ENCODE measurements around the gene PLS1.
"Not testable (repeated sequence)": the region's sequence is repeated elsewhere in the genome, so short reads cannot be mapped to it uniquely, and the experiment has no call there.

Gene PLS1

DNA sequence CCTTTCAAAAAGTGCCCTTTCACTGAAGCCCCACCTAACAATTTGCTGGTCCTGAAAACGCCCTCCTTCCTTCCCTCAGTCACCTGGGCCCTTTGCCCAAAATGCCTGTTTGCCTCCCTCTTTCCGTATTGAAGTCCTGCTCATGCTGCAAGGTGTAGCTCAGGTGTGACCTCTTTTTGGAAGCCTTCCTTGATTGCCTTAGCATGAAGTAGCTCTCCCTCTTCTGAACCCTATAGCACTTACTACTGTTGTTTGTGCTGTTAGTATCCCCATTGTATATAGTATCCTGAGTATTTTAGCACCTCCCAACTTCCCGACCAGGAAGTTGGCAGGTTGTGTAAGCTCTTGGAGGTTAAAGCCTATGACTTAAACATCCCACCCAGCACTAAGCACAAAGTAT, 1.7 kb downstream of the PLS1 start:
- no peak for DNase-seq

DNA sequence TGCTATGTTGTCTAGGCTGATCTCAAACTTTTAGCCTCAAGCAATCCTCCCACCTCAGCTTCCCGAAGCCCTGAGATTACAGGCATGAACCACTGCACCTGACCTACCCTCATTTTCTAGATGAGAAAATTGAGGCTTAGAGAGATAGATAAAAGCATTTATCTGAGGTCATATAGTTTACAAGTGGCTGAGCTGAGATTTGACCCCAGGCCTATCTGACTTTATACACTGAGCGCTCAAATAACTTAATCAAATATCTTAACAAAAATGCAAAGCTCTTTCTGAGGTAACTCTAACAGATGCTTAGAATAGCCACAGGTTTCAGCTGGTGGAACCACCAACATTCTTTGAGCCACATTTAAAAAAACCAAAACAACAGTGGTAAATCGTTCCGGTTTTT, 5.5 kb downstream of the PLS1 start:
- DNase-seq = no peak

DNA sequence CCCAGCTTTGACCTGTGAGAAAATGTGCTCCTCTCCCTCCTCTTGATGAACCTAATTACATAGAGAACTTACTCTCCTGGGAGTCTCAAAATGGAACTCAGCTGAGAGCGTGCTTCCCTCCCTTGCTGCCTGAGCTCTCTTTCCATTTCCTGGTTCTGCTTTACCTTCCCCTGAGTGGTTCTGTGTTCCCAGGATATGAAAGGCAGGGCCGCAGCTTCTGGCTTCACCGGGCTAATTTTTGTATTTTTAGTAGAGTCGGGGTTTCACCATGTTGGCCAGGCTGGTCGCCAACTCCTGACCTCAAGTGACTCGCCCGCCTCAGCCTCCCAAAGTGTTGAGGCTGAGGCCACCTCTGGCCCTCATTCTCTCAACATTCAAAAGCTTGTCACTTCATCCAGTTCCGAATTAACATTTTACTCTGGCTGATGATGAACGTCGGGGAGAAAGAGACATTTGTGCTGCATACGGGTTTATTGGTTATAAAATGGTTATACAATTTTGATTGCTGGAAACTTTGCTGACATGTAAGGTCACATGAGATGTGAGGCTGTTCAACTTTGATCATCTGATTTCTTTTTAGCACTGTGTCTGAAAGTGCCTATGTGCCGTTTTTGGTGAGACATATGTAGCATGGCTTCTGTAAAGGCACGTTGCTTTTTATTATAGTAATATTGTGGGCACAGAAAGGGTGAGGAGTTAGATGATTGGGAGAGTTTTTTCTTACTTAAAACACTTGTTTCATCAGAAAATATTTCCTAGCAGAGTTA, 6.6 kb downstream of the PLS1 start:
- DNase-seq = no peak

DNA sequence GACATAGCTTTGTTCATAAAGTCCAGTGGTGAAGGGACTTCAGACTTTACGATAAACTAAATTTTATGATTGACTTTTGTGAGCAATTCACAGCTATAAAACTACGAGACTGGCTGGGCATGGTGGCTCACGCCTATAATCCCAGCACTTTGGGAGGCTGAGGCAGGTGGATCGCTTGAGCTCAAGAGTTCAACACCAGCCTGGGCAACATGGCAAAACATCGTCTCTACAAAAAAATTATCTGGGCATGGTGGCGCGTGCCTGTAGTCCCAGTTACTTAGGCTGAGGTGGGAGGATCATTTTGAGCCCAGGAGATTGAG, 7.2 kb downstream of the PLS1 start:
- not testable (repeated sequence) for DNase-seq

DNA sequence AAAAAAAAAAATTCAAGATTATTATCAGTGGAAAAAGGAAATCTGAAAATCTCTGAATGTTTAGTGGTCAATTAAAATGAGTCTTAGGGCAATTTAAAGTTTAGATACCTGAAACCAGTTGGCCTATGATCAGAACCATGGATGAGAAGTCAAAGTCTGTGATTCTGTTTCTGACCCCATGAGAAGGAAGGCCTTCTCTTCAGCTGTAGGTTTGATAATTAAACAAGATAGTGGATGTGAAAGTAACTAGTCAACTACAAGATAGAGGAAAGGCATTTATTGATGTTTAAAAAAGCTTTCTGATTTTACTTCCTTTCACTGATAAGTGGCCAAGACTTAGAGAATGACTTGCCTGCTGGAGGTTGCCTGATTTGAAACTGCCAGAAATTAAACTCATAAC, 8.7 kb downstream of the PLS1 start:
- no peak for DNase-seq

DNA sequence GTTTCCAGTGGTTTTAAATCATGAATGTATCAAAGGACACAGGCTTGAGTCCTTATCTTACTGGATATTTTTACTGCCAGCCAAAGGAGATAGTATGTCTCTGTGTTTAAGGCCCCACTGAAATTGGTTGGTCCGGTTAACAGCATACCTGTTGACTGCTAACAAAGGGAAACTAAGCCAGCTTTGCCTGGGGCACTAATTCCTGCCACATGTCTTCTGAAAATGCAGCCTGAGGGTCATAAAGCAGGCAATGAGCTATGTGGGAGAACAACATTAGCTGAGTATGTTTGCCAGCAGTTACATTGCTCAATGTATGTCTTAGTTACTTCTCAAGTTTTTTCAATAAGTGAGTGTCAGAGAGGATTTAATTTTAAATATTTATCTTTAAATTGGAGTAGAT, 12.4 kb downstream of the PLS1 start:
- DNase-seq = no peak

DNA sequence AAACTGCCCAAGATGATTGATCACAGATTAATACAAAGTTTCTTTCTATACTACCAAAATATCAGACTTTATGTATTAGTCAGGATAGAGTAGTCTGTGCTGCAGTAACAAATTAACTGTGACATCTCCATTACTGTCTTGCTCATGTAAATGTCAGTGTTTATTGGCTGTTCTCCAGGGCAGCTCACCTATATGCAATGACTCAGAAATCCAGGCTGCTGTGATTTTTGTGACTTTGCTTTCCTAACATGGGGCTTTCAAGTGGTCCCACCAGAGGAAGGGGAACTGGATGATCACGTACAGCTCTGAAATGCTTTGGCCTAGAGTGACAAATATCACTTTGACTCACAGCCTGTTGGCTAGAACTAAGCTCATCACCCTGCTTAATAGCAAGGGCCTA, 12.9 kb downstream of the PLS1 start:
- DNase-seq = no peak

DNA sequence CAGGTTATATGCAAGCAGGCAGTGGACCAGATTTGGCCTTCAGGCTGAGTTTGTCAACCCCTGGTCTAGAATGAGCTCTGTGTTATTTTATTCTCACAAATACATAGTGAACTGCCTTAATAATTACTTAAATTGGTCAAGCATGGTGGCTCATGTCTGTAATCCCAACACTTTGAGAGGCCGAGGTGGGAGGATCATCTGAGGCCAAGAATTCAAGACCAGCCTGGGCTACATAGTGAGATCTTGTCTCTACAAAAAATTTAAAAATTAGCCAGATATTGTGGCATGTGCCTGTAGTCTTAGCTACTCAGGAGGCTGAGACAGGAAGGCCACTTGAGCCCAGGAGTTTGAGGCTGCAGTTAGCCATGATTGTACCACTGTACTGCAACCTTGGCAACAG, 15.0 kb downstream of the PLS1 start:
- no peak for DNase-seq

DNA sequence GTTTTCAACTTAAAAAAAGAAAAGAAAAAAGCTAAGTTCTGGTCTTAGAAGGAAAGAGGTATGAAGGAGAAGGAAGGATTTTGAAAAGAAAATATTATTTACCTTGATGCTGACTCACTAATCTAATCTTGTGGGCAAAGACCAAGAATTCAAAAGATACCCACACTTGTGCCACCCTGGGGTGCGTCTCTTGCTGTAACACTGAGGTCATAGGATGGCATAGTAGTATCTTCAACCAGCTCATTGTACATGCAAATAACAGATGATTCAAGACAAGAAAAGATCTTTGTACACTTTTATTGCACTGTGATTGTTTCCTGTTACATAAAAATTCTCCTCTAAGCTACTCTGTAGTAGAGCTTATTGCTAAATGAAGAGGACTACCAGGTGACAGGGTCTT, 17.3 kb downstream of the PLS1 start:
- no peak for DNase-seq

DNA sequence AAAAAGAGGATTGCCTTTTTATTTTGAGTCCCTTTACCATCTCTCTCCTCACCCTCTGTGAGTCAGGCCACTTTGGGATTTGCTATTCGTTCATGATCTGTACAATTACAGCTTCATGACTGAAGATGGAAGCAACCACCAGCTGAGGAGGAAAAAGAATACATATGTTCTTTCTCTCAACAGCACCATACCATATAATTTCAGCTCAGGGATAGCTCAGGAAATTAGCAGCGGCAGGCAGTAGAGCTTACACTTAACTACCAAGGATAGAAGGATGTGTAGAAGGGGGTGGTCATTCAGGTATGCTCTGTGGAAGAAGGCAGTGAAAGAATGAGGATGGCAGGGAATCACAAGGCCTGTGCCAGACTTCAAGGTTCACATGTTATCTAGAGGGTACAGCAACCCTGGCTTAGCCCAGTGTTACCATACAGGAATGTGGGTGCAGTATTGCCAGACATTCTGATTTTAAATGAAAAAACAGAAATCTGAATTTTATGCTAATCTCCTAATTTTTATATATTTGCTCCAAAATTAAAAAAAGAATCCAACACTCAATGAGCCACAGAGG, 17.9 kb downstream of the PLS1 start:
- no peak for DNase-seq

DNA sequence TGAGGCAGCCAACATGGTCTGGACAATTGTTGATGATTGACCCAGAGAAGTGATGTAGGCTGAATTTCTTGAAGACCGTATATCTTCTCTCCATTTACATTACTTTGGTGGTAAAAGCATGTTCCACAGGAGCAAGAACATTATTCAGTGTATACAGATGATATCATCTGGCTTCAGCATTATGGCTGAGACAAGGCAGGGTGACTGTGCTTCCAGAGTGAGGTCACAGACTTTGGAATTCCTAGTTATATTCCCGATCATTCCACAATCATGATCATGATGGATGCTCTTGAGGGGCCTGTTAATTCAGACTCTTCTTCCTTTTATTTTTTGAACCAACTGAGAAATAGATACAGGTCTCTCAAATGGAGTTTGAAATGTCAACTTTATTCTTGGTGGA, 19.0 kb downstream of the PLS1 start:
- no peak for DNase-seq

DNA sequence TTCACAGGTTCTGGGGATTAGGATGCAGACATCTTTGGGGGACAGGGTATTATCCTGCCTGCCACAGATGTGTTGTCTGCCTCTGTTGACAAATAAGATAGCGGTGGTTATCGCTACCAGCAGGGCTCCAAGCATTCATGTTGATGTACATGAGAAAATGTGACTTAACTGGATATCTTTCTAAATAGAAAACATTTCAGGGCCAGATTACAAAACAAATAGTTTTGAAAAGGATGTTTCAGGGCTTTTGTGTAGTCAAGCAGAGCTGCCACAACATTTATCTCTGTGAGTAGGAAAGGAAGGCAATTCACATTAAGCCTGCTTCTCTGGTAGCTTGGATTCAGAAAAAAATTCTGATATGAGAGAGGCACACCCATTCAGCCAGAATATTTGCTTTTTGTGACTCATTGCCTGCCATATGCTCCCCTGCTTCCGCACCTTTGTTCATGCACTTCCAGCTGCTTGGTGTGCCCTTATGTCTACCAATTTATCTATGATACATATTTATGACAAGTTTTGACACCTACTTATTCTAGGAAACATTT, 22.8 kb downstream of the PLS1 start:
- DNase-seq = no peak

DNA sequence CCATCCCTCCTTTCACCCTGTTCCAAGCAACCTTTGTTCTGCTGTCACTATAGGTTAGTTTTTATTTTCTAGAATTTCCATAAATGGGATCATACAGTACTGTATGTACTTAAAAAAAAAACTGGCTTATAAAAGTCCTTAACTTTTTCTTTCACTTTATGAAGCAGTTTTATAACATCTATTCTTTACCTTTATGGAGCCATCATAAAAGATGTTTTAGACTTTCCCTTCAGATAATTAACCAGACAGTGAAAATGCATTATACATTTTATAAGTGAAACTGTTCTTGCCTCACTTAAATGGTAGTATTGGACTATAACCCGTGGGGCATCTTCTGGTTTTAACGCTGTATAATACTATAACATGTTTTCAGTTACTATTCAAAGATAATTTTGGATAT, 26.2 kb downstream of the PLS1 start:
- DNase-seq = no peak

DNA sequence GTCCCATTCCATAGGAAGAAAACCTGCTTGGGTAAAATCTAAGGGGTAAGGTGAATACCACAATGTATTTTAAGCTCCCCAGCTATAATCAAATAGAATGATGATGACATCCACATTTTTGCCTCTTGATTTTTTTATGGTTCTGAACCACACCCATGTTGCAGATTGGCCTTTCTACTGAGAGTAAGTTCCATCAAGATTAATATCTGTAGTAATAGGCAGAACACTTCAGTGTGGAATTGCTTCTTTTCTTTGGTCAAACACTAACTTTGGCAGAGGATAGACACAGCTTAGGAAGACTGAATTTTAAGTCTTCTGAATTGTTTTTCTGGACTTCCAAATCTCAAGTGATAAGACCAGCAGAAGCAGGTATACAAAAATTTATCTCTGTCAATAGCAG, 27.0 kb downstream of the PLS1 start:
- DNase-seq = no peak

DNA sequence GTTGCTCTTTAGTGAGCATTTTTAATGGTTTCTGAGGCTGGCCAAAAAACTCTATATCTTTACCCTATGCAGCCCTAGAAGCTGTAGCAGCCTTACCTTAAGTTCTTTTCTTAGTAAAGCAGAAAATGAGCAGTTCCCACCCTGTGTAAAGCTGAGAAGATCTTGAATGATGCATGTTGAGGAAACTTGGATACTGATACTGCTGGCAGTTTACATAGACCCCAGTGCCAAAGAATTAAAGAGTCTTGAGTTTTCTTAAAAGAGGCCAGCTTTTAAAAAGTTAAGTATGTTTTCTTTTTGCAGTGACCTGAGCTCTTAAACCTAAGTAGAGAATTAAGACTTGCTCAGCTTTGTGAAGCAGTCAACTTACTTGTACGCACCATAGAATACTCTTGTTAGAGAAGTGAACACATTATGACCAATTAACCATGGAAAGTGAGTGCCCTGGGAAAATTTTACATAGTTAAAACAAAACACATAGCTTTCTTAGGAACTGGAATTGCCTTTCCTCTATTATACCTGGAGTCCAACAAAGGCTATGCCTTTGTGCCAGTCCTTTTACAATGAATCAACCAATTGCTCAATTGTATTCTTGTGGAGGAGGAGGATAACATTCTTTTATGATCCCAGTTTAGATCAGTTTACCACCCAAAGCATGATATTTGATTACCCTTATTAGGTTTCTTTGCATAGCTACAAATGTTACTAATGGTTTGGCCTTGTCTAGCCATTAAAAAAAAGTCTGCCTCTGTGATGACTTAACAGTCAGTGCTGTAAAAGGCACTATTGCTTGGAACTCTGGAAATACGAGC, 28.4 kb downstream of the PLS1 start:
- DNase-seq = no peak

DNA sequence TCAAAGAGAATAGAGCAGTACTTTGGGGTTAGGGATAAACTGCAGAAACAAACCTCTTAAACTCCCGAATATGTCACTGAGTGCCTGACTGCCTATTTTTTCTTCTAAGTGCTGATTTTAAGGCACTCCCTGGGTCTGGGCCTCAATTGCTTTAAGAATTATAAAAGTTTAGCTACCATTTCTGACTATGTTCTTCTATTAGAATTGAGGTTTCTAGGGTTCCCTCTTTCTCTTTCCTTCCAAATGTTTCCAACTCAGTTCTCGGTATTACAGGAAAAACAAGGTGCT, 28.9 kb downstream of the PLS1 start:
- no peak for DNase-seq

DNA sequence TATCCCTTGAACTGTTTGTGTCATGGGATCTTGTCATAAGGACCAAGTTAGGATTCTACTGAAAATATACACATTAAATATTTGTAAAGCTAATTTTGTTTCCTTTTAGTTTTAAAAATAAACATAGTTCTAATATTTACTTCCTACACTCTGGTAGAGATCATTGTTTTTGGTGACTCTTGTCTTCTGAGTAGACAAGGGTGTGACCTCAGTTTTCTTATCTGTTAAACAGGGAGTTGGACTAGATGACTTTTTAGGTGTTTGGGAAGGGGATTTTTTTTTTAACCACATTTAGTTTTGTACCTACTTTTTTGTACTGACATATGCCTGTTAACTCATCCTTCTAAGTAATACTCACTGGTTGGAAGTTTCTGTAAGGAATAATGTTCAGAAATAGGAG, 30.8 kb downstream of the PLS1 start:
- no peak for DNase-seq

DNA sequence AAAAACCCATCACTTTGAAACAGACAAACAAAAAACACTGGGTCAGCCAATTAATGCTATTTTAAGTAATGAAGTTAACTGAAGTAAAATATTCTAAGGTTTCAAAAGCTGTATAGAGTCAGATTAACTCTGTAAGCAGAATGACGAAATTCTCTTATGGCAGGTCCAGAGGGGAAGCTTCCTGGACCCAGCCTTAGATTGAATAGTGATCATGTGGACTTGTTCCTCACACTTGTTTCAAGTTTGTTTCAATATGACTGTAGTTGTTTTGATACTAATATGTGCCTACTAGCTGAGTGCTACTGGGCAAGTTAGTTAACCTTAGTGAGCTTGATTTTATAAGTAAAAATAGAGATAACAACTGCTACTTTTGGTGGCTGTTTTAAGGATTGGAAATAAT, 32.6 kb downstream of the PLS1 start:
- DNase-seq = no peak

DNA sequence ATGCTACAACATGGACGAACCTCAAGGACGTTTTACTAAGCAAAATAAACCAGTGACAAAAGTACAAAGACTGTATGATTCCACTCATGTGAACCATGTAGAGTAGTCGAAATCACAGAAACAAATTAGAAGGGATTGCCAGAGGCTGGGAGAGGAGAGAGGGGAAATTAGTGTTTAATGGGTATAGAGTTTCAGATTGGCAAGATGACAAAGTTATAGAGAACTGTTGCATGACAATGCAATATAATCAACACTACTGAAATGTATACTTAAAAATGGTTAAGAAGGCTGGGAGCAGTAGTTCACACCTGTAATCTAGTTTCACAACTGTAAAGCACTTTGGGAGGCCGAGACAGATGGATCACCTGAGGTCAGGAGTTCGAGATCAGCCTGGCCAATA, 36.9 kb downstream of the PLS1 start:
- no peak for DNase-seq

DNA sequence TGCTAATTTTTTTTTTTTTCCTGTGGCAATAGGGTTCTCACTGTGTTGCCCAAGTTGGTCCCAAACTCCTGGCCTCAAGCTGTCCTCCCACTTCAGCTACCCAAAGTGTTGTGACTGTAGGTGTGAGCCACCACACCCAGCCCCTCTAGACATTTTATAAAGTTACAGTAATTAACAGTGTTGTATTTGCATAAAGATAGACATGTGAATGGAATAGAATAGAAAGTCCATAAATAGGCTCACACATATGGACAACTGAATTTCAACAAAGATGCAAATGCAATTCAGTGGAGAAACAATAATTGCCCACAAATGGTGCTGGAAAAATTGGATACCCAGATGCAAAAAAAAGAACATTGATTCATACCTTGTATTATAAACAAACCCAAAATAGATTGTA, 39.9 kb downstream of the PLS1 start:
- no peak for DNase-seq

DNA sequence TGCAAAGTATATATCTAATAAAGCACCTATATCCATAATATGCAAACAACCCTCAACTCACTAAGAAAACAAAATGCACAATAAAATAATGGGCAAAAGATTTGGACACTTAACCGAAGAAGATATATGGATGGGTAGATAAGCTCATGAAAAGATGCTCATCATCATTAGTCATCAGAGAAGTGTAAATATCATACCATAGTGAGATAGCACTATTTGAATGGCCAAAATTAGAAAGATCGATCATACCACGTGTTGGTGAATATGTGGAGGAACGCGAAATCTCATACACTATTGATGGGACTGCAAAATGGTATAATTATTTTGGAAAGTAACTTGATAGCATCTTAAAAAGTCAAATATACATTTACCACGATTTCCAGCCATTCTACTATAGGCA, 40.5 kb downstream of the PLS1 start:
- DNase-seq = no peak

DNA sequence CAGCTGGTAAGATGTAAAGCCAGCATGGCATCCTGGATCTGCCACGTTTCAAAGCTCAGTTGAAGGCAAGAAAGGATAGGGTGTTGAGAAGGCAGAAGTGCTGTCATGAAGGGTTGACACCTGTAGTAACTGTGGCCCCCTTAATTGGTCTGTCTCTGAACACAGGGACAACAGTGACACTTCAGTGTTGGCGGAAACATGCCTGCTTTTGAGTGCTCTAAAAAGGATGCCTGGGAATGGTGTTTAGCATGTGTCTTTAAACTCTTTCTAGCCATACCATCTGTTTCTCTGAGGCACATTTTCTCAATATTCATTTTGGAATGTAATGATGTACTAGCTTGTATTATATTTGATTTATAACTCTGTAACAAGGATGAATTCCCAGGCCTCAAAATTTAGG, 42.1 kb downstream of the PLS1 start:
- DNase-seq = no peak

DNA sequence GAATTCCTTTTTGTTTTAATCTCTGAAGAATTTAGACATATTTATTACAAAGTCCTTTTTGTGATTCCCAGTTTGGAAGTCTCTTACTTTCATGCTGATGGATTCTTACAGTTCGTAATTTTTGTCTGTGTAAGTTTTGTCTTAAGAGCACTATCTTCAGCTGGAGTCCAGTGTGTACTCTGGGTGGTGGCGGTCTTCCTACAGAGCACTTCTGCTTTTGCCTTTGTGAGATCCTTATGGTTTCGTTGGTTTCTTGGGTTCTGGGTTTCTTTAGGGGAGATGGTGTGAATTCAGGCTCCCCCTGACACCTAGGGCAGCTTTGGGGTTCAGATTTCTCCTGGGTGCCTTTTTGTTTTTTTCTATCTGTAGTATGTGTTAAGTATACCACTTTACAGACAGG, 45.3 kb downstream of the PLS1 start:
- no peak for DNase-seq

DNA sequence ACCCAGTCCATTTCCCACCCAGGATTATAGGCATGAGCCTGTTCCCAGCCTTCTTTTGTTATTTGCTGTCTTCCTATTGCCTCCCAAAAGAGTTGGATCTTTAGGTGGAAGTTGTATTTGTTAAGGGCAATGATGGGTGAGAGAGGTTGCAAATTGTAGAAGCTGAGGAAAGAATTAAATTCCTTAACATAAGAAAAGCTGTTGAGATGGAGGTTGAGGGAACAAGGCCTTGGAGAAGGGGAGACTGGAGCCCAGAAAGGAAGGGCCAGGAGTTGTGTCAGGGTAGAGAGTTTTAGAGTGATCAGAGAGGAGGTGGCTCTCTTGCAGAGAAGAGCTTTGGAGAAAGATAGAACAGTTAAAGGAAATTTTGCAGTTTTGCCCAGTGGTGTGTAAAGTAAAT, 46.8 kb downstream of the PLS1 start:
- DNase-seq = no peak

DNA sequence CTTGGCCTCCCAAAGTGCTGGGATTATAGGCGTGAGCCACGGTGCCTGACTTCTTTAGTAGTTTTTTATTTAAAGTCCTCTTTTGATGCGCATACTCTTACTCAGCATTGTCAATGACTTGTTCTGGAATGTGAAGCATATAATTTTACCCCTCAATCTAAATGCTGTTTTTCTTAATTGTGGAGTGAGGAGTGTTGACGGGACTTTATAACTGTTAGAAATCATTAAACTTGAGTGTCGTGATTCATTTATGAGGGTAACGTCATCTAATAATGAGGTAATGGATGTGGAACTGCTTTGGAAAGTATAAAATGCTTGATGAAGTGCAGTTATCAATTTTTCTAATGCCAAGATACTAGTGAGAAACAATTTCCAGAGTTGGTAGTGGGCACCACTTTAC, 48.3 kb downstream of the PLS1 start:
- no peak for DNase-seq

Measured in stimulated activated CD4-positive, alpha-beta T cell treated with anti-CD3 and anti-CD28 coated beads, Interleukin-15, amount 100 ng/mL, for 24 hours (primary cell).